H9 (cell line): ENCODE results near the gene BIN1. TPM values are rescaled to one million over a fixed set of nuclear protein-coding genes. Genes with fewer than 3 reads are reported as not detected.

ENCODE experiments used
- DNase-seq: peaks from one replicate; pipeline ENCODE4 v3.0.0-alpha.2; 2017
- H2AFZ ChIP-seq: one replicate; pipeline ENCODE4 v1.6.1; 2013; ENCODE audit warnings: mild to moderate bottlenecking, low read length, control low read depth, moderate library complexity
- H2AK5ac ChIP-seq: 2 replicates; pipeline ENCODE4 v1.6.1; 2013; ENCODE audit warnings: low read length, control low read depth, mixed read lengths; ENCODE audit not compliant: insufficient read length
- H2BK120ac ChIP-seq: one replicate; pipeline ENCODE4 v1.6.1; 2013; ENCODE audit warnings: low read depth, mild to moderate bottlenecking, low read length, control low read depth, inconsistent platforms; ENCODE audit not compliant: poor library complexity, severe bottlenecking
- H2BK12ac ChIP-seq: 2 replicates; pipeline ENCODE4 v1.6.1; 2013; ENCODE audit warnings: low read length, control low read depth, mixed read lengths, low read depth; ENCODE audit not compliant: insufficient read length
- H2BK15ac ChIP-seq: 2 replicates; pipeline ENCODE4 v1.6.1; 2013; ENCODE audit warnings: low read depth, low read length, control low read depth
- H2BK20ac ChIP-seq: one replicate; pipeline ENCODE4 v1.6.1; 2013; ENCODE audit warnings: low read depth, mild to moderate bottlenecking, low read length, control low read depth, inconsistent platforms; ENCODE audit not compliant: poor library complexity, severe bottlenecking
- H2BK5ac ChIP-seq: 2 replicates; pipeline ENCODE4 v1.6.1; 2013; ENCODE audit warnings: low read length, control low read depth, mixed read lengths; ENCODE audit not compliant: insufficient read length
- H3K14ac ChIP-seq: 2 replicates; pipeline ENCODE4 v1.6.1; 2013; ENCODE audit warnings: low read length, control low read depth; ENCODE audit not compliant: insufficient read depth
- H3K18ac ChIP-seq: 2 replicates; pipeline ENCODE4 v1.6.1; 2013; ENCODE audit warnings: low read depth, mild to moderate bottlenecking, mixed read lengths, low read length, control low read depth; ENCODE audit not compliant: insufficient read length
- H3K23ac ChIP-seq: 2 replicates; pipeline ENCODE4 v1.6.1; 2013; ENCODE audit warnings: low read length, control low read depth, mixed read lengths, low read depth; ENCODE audit not compliant: insufficient read length
- H3K23me2 ChIP-seq: 2 replicates; pipeline ENCODE4 v1.6.1; 2013; ENCODE audit warnings: low read depth, mild to moderate bottlenecking, mixed read lengths, low read length, control low read depth; ENCODE audit not compliant: insufficient read length, poor library complexity, severe bottlenecking
- H3K27ac ChIP-seq: 2 replicates; pipeline ENCODE4 v1.5.1; 2013; ENCODE audit warnings: low read length, control low read depth, mixed read lengths, low read depth; ENCODE audit not compliant: insufficient read length
- H3K27me3 ChIP-seq: 2 replicates; pipeline ENCODE4 v1.6.1; 2013; ENCODE audit warnings: low read length, control low read depth, inconsistent platforms; ENCODE audit not compliant: insufficient read depth
- H3K4ac ChIP-seq: 2 replicates; pipeline ENCODE4 v1.6.1; 2013; ENCODE audit warnings: low read depth, mild to moderate bottlenecking, control low read depth, inconsistent platforms, low read length, moderate library complexity
- H3K4me1 ChIP-seq: 2 replicates; pipeline ENCODE4 v1.6.1; 2013; ENCODE audit warnings: low read length, control low read depth, inconsistent platforms; ENCODE audit not compliant: insufficient read depth
- H3K4me2 ChIP-seq: 2 replicates; pipeline ENCODE4 v1.6.1; 2013; ENCODE audit warnings: low read length, control low read depth, mixed read lengths; ENCODE audit not compliant: insufficient read length, insufficient read depth
- H3K56ac ChIP-seq: 2 replicates; pipeline ENCODE4 v1.6.1; 2013; ENCODE audit warnings: low read depth, mild to moderate bottlenecking, mixed read lengths, low read length, control low read depth; ENCODE audit not compliant: insufficient read length
- H3K79me1 ChIP-seq: 2 replicates; pipeline ENCODE4 v1.6.1; 2013; ENCODE audit warnings: low read depth, mild to moderate bottlenecking, moderate library complexity, low read length, control low read depth, inconsistent platforms; ENCODE audit not compliant: insufficient read depth, poor library complexity, severe bottlenecking
- H3K79me2 ChIP-seq: 2 replicates; pipeline ENCODE4 v1.6.1; 2013; ENCODE audit warnings: low read length, control low read depth, inconsistent platforms; ENCODE audit not compliant: insufficient read depth
- H3K9ac ChIP-seq: 2 replicates; pipeline ENCODE4 v1.6.1; 2013; ENCODE audit warnings: low read length, control low read depth, mixed read lengths; ENCODE audit not compliant: insufficient read length; ENCODE audit errors: extremely low read depth
- H3K9me3 ChIP-seq: one replicate; pipeline ENCODE4 v1.6.1; 2013; ENCODE audit warnings: low read depth, low read length, inconsistent platforms; ENCODE audit not compliant: control insufficient read depth
- H3T11ph ChIP-seq: one replicate; pipeline ENCODE4 v1.6.1; 2013; ENCODE audit warnings: mild to moderate bottlenecking, low read length, control low read depth, inconsistent platforms
- H4K20me1 ChIP-seq: one replicate; pipeline ENCODE4 v1.6.1; 2013; ENCODE audit not compliant: control insufficient read depth, insufficient read length, insufficient read depth
- H4K5ac ChIP-seq: 2 replicates; pipeline ENCODE4 v1.6.1; 2013; ENCODE audit warnings: low read depth, mild to moderate bottlenecking, mixed read lengths, low read length, control low read depth; ENCODE audit not compliant: insufficient read length
- H4K8ac ChIP-seq: replicated peaks from 2 replicates; pipeline ENCODE4 v1.6.1; 2013; ENCODE audit warnings: low read length, control low read depth, mixed read lengths, low read depth; ENCODE audit not compliant: insufficient read length
- H4K91ac ChIP-seq: 2 replicates; pipeline ENCODE4 v1.6.1; 2013; ENCODE audit warnings: low read depth, mild to moderate bottlenecking, moderate library complexity, mixed read lengths, low read length, control low read depth; ENCODE audit not compliant: insufficient read length
- H3K27ac Mint-ChIP-seq, 3 experiments: 2 replicates in 2 of 3; 3 replicates in 1 of 3; pipeline ENCODE4 v1.8.0; 2020 to 2021; ENCODE audit warnings: mixed read lengths in 3 of 3, mild to moderate bottlenecking in 1 of 3, moderate library complexity in 1 of 3
- H3K27me3 Mint-ChIP-seq: 2 replicates; pipeline ENCODE4 v1.8.0; 2021; ENCODE audit warnings: low read depth, mild to moderate bottlenecking, moderate library complexity, mixed read lengths
- H3K36me3 Mint-ChIP-seq, 3 experiments: 2 replicates in 2 of 3; 3 replicates in 1 of 3; pipeline ENCODE4 v1.8.0; 2020 to 2021; ENCODE audit warnings: low read depth in 3 of 3, mixed read lengths in 3 of 3; ENCODE audit not compliant: insufficient read depth in 1 of 3
- H3K4me1 Mint-ChIP-seq, 2 experiments: 2 replicates each; pipeline ENCODE4 v1.8.0; 2020; ENCODE audit warnings: mixed read lengths in 2 of 2
- H3K4me3 Mint-ChIP-seq, 2 experiments: 2 replicates in 1 of 2; 3 replicates in 1 of 2; pipeline ENCODE4 v1.8.0; 2020 to 2021; ENCODE audit warnings: mild to moderate bottlenecking in 2 of 2, mixed read lengths in 2 of 2, moderate library complexity in 1 of 2
- H3K9me3 Mint-ChIP-seq, 2 experiments: 2 replicates in 1 of 2; 3 replicates in 1 of 2; pipeline ENCODE4 v1.8.0; 2020; ENCODE audit warnings: mild to moderate bottlenecking in 2 of 2, mixed read lengths in 2 of 2, moderate library complexity in 1 of 2
- WGBS: extraction: QIAGEN DNeasy Blood & Tissue Kit; methylation state at CpG from one replicate; pipeline ENCODE4 v1.1.7; 2013; ENCODE audit warnings: missing lambda C conversion rate, low lambda C conversion rate, mixed read lengths; ENCODE audit not compliant: insufficient read length; ENCODE audit errors: extremely low coverage; 5-methylcytosine and 5-hydroxymethylcytosine counted together
- total RNA-seq: library from RNA; stranded (reverse); gene quantifications from 2 replicates; pipeline ENCODE4 v1.2.1, GENCODE V29; 2021
- TF ChIP-seq, protein P1 (sequence below): fragments of 200-600 bp; sonication (generic); conservative IDR thresholded peaks from 3 replicates; pipeline ENCODE4 v1.8.0; 2021; ENCODE audit warnings: antibody characterized with exemption, mild to moderate bottlenecking

BIN1 gene
- total RNA-seq, 1 experiment from 2014 or later, result 32.0 TPM

DNA sequence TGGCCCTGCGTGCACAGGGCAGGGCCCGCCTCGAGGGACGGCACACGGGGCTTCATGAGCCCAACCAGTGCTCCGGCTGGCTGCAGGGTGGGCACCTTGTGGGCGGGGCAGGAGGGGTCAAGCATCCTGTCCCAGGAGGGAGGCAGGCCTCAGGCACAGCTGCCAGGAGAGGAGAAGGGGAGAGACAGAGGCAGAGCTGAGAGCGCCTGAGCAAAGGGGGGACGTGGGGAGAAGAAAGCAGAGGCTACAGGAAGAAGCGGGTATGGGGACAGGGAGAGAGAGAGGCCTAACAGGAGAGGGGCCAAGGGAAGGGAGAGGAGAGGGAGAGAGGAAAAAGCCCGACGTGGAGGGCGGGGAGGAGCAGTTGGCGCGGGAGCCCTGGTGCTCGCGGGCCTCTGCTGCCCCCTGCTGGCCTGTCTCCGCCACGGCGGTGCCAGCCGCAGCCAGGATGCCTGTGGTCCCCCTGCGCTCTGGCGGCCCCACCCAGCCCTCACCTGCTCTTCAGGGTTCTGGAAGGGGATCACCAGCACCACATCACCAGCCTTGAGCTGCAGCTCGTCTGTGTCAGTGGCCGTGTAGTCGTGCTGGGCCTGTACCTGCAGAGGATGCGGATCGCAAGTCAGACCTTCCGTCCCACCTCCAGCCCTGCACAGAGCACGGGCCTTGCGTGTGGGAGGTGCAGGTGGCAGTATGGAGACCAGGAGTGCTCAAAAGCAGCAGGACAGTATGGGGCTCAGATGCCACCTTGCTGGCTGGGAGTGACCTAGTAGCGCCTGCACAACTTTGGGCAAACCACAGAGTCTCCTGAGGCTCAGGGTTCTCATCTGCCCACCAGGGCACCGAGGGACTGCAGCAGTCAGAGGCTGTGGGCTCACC lies 56.8 kb downstream of the BIN1 start:
- Histone ChIP-seq H3K9ac (no peak overlapping the region), H3K27ac (no peak overlapping the region), H3K23me2 (no peaks in the 10 kb centered on the region), H3K9me3 (no peaks in the 10 kb centered on the region), H2BK12ac (no peak overlapping the region), H4K5ac (no peak overlapping the region), H3K27me3 (no peaks in the 10 kb centered on the region), H3K79me2 (no peaks in the 10 kb centered on the region), H3K79me1 (no peaks in the 10 kb centered on the region), H3K4me2 (no peak overlapping the region), H2BK15ac (no peak overlapping the region), H2BK5ac (no peak overlapping the region), H3K4ac (no peak overlapping the region), H4K91ac (no peak overlapping the region), H3K18ac (no peak overlapping the region), H4K8ac (no peak overlapping the region), H3K56ac (no peak overlapping the region), H3K4me1 (no peaks in the 10 kb centered on the region), H3K23ac (no peak overlapping the region), H2BK20ac (no peak overlapping the region), H3K14ac (no peak overlapping the region), H2BK120ac (no peak overlapping the region), H4K20me1 (no peaks in the 10 kb centered on the region), H3T11ph (no peak overlapping the region), H2AK5ac (no peak overlapping the region), H2AFZ (no peak overlapping the region)
- no CpG with 5 or more reads among the region's 33 CpGs for WGBS
- Mint-ChIP-seq H3K27me3 (peaks cover 3% of the 10 kb centered on the region; the same call in 1 of the 2 replicates), H3K36me3 (peaks cover 0 to 6% (median 0%) of the 10 kb centered on the region in 3 experiments; a peak in 2 of 7 replicates), H3K27ac (no peak overlapping the region), H3K4me1 (peaks cover 2 to 8% of the 10 kb centered on the region in 2 experiments; a peak in 3 of 4 replicates), H3K9me3 (no peaks in the 10 kb centered on the region), H3K4me3 (no peak overlapping the region)
- TF ChIP-seq, protein P1, sequence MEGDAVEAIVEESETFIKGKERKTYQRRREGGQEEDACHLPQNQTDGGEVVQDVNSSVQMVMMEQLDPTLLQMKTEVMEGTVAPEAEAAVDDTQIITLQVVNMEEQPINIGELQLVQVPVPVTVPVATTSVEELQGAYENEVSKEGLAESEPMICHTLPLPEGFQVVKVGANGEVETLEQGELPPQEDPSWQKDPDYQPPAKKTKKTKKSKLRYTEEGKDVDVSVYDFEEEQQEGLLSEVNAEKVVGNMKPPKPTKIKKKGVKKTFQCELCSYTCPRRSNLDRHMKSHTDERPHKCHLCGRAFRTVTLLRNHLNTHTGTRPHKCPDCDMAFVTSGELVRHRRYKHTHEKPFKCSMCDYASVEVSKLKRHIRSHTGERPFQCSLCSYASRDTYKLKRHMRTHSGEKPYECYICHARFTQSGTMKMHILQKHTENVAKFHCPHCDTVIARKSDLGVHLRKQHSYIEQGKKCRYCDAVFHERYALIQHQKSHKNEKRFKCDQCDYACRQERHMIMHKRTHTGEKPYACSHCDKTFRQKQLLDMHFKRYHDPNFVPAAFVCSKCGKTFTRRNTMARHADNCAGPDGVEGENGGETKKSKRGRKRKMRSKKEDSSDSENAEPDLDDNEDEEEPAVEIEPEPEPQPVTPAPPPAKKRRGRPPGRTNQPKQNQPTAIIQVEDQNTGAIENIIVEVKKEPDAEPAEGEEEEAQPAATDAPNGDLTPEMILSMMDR, result peak; percentile 98
- peak; percentile 84 for DNase-seq
